ENCODE measurements around the gene EMILIN2. TPM values are rescaled to one million over a fixed set of nuclear protein-coding genes. Genes with fewer than 3 reads are reported as not detected.
A peak's percentile ranks its signal among the peaks of the same experiment; 100 is the strongest.
"Not testable (repeated sequence)": the region's sequence is repeated elsewhere in the genome, so short reads cannot be mapped to it uniquely, and the experiment has no call there.

Gene EMILIN2
- 23.4 TPM for total RNA-seq
- long read RNA-seq, full-length matches to known transcripts = 28 of 61 reads
- long read RNA-seq, partial matches to known transcripts = 16 of 61 reads
- long read RNA-seq, other reads (novel, unspliced or antisense) = 17 of 61 reads

DNA sequence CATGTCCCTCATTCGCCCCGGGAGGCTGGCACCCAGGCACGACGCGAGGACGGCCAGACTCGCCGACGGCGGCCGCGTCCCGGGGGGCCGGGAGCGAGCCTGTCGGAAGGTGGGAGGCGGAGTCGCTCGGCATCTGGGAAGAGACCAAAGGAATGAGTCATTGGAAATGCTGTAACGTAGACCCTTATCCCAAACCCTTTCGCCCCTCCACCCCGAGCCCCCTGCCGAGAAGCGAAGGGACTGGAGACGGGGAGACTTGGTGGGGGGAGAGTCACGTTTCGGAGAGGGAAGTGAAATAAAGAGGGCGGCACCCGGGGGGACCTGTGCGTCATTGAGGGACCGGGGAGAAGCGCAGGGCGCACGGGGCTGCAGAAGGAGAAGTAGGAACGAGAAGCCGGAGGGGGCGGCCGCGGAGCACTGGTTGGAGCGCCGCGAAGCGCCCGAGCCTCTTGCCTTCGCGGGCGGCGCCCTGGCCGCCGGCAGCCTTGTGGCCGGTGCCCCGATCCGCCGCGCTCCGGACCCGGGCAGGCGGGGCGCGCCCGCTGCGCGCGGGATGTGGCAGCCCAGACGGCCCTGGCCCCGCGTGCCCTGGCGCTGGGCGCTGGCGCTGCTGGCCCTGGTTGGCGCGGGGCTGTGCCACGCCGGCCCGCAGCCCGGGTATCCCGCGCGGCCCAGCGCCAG lies at the start of gene EMILIN2:
TSS of gene EMILIN2 (plus strand) at position 371 of the 681 bp plus-strand sequence. CDS start at position 554, 183 bp downstream.
- intact Hi-C loops (cut with micrococcal nuclease) = no loop called here
- DNase-seq (peak; percentile 83), ATAC-seq (peak; percentile 53)

DNA sequence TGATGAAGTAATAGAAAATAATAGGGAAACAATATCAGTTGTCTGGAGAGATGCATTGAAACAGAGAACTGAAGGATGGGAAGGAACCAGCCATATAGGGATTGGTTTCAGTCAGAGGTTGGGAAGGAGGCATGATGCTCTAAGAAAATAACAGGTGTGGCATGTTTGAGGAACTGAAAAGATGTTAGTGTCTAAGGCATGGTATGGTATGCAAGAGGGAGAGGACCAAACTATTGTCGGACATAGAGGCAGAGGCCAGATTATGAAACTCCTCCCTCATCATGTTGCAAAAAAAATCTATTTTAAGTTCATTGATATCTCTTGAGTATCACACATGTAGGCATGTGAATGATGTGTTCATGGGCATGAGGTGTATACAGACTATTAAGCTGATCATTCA lies 48.9 kb upstream of the EMILIN2 start:
- intact Hi-C loops (cut with micrococcal nuclease) = no loop called here
- DNase-seq = no peak

DNA sequence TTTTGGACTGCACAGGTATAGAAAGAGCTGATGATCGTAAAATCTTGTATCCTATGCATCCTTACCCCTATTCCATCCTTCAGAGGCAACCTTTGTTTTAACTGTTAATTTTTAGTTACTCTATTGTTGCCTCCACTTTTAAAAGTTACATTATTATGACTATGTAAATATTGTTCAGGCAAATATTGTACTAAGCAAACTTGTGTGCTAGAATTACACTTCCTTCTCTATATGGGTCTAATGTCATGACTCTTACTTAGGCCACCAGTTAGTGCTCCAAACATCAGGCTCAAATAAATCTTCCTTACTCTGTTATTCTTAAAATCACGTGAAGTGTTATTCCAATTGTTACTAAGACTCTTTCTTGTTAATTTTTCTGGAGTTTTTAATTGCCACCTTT lies 47.4 kb upstream of the EMILIN2 start:
- DNase-seq = no peak
- ATAC-seq = no peak
- intact Hi-C loops (cut with micrococcal nuclease) = no loop called here

More for the DNA sequence above, 48.9 kb upstream of the EMILIN2 start:
- no peak for ATAC-seq

DNA sequence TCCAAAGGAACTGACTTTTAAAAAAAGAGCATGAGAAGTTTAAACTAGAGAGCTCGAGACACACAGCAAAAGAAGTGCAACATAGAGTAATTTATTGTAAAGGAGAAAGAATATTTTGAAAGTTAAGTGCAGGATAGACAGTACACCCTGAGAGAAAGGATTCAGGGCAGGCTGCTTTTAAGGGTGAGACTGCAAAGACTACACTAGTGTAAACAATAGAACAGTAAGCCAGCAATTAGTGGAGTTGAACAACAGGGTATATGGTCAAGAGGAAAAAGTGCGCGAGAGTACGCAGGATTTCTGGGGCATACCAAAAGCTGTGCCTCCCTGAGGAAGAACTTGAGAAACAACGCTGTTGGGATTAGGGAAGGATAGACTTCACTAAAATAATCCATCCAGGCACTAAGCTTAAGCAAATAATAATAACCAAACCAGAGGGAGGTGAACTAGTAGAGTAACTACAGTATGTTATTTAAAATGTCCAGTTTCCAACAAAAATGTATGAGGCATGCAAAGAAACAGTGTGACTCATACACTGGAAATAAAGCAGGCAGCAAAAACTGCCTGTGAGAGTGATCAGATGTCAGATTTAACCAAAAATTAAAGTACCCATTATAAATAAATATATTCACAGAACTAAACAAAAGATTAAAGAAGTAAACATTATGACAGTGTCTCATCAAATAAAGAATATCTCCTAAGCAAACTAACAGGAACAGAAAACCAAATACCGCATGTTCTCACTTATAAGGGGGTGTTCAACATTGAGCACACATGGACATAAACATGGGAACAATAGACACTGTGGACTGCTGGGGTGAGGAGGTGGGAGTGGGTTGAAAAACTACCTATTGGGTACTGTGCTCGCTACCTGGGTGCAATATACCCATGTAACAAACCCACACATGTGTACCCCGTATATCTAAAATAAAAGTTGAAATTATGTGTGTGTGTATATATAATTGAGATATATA lies 40.5 kb upstream of the EMILIN2 start:
- ATAC-seq (no peak), DNase-seq (no peak)
- intact Hi-C loops (cut with micrococcal nuclease) = no loop called here

DNA sequence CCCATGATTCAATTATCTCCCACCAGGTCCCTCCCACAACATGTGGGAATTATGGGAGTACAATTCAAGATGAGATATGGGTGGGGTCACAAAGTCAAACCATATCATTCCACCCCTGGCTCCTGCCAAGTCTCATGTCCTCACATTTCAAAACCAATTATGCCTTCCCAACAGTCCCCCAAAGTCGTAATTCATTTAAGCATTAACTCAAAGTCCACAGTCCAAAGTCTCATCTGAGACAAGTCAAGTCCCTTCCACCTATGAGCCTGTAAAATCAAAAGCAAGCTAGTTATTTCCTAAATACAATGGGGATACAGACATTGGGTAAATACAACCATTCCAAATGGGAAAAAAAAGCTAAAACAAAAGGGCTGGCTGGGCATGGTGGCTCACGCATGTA lies 38.2 kb upstream of the EMILIN2 start:
- intact Hi-C loops (cut with micrococcal nuclease); DNase-seq; ATAC-seq: not testable (repeated sequence)

DNA sequence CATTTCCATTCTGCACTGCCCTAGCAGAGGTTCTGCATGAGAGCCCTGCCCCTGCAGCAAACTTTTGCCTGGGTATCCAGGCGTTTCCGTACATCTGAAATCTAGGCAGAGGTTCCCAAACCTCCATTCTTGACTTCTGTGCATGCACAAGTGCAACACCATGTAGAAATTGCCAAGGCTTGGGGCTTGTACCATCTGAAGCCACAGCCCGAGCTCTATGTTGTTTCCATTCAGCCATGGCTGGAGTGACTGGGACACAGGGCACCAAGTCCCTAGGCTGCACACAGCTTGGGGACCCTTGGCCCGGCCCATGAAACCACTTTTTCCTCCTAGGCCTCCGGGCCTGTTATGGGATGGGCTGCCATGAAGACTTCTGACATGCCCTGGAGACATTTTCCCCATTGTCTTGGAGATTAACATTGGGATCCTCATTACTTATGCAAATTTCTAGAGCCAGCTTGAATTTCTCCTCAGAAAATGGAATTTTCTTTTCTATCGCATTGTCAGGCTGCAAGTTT lies 37.1 kb upstream of the EMILIN2 start:
- ATAC-seq; intact Hi-C loops (cut with micrococcal nuclease); DNase-seq: not testable (repeated sequence)

DNA sequence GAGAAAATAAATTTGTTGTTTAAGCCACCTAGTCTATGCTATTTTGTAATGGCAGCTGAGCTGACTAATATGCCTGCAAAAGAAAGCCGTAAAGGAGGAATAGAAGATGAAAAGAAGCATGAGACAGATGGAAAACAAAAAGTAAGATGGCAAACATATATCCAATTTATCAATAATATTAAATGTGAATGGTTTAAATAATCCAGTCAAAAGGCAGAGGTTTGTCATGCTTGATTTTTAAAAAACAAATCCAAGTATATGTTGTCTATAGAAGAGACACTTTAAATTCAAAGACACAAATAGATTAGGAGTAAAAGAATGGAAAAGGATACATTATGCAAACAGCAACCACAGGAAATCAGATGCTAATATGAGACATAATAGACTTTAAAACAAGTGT lies 35.4 kb upstream of the EMILIN2 start:
- no peak for DNase-seq
- intact Hi-C loops (cut with micrococcal nuclease) = no loop called here
- no peak for ATAC-seq

DNA sequence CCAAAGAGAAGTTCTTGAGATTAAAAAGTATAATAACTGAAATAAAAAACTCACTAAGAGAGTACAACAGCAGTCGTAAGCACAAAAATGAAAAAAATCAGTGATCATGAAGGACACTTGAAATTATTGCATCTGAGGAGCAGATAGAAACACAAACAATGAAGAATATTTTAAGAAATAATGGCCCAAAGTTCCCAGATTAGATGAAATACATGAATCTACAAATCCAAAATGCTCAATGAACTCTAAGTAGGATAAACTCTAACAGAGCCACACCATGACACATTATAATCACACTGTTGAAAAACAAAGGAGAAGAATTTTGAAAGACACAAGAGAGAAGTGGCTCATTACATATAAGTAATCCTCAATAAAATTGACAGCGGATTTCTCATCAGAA lies 31.9 kb upstream of the EMILIN2 start:
- no peak for ATAC-seq
- DNase-seq = no peak
- intact Hi-C loops (cut with micrococcal nuclease) = no loop called here

DNA sequence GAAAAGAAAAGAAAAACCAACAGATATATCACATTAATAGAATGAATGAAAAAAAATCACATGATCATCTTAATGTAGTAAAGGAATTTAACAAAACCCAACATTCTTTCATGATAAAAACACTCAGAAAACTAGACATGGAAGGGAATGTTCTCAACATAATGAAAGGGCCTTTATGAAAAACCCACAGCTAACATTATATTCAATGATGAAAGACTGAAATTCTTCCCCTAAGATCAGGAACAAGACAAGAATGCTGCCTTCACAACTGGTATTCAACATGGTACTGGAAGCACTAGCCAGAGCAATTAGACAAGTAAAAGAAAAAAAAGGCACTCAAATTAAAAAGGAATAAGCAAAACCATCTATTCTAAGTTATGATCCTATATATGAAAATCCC lies 28.5 kb upstream of the EMILIN2 start:
- intact Hi-C loops (cut with micrococcal nuclease) = no loop called here
- no peak for DNase-seq

DNA sequence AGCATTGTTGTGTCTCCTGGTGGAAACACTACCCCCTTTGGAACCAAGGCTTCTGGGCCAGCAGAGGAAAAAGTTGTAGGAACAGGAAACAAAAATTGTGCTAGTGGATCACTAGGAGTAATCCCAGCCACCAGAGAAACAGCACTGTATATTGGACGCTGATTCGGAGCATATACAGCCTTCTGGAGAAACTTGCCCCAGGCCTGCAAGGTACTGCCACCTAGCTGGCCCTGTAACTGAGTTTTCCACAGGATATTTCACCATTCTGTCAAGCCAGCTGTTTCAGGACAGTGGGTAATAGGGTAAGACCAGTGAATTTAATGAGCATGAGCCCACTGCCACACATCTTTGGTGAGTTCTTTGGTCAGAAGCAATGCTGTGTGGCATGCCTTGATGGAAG lies 25.1 kb upstream of the EMILIN2 start:
- DNase-seq (no peak), ATAC-seq (no peak)
- intact Hi-C loops (cut with micrococcal nuclease) = no loop called here

More for the DNA sequence above, 28.5 kb upstream of the EMILIN2 start:
- ATAC-seq = no peak

DNA sequence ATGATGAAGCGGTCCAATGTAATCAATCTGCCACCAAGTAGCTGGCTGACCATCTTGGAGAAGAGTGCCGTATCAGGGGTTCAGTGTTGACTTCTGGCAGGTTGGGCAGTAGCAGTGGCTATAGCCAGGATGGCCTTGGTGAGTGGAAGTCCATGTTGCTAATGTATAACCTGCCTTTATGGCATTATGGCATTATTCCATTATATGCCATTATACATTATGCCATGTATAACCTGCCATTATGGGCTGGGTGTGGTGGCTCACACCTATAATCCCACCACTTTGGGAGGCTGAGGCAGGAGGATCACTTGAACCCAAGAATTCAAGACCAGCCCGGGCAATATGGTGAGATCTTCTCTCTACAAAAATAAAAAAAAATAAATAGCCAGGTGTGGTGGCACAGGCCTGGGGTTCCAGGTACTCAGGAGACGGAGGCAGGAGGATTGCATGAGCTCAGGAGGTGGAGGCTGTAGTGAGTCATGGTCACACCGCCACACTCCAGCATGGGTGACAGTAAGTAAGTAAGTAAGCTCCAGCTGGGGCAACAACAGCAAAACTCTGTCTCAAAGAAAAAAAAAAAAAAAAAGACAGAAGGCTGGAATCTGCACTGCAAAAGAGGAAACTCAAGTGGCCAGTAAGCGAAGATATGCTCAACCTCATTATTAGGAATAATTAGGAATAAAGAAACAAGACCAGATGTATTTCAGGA lies 24.4 kb upstream of the EMILIN2 start:
- intact Hi-C loops (cut with micrococcal nuclease) = no loop called here
- no peak for ATAC-seq

DNA sequence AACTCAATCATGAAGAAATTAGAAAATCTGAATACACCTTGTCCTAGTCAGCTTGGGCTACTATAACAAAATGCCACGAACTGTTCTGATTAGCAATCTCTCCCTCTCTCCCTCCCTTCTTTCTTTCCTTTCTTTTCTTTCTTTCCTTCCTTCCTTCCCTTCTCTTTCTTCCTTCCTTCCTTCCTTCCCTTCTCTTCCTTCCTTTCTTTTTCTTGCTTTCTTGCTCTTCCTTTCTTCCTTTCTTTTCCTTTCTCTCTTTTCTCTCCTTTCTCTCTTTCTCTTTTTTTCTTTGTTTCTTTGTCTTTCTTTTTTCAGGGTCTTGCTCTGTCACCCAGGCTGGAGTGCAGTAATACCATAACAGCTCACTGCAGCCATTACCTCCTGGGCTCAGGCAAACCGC lies 23.6 kb upstream of the EMILIN2 start:
- intact Hi-C loops (cut with micrococcal nuclease) = no loop called here
- DNase-seq (no peak), ATAC-seq (no peak)

More for the DNA sequence above, 24.4 kb upstream of the EMILIN2 start:
- DNase-seq = no peak

DNA sequence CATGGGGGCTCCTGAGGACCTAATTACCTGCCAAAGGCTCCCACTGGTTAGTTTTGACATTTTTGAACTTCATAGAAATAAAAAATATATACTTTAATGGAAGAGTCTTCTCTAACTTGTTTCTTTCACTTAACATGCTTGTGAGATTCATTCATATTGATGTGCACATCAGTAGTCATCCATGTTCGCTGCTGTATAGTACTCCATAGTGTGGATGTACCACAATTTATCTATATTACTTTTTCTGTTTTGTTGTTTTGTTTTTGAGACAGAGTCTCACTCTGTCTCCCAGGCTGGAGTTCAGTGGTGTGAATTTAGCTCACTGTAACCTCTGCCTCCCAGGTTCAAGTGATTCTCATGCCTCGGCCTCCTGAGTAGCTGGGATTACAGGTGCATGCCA lies 22.8 kb upstream of the EMILIN2 start:
- intact Hi-C loops (cut with micrococcal nuclease) = no loop called here
- ATAC-seq = no peak
- DNase-seq = no peak

DNA sequence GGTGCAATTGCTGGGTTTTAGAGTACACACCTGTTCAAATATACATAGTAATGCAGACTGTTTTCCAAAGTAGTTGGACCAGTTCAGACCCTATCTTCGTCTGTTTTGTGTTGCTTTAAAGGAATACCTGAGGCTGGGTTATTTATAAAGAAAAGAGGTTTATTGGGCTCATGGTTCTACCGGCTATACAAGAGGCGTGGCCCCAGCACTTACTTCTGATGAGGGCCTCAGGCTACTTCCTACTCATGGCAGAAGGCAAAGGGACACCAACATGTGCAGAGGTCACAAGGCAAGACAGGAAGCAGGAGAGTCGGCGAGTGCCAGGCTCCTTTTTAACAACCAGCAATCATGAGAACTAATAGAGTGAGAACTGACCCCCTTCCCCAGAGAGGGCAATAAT lies 21.9 kb upstream of the EMILIN2 start:
- no peak for ATAC-seq
- intact Hi-C loops (cut with micrococcal nuclease) = no loop called here
- DNase-seq = no peak

DNA sequence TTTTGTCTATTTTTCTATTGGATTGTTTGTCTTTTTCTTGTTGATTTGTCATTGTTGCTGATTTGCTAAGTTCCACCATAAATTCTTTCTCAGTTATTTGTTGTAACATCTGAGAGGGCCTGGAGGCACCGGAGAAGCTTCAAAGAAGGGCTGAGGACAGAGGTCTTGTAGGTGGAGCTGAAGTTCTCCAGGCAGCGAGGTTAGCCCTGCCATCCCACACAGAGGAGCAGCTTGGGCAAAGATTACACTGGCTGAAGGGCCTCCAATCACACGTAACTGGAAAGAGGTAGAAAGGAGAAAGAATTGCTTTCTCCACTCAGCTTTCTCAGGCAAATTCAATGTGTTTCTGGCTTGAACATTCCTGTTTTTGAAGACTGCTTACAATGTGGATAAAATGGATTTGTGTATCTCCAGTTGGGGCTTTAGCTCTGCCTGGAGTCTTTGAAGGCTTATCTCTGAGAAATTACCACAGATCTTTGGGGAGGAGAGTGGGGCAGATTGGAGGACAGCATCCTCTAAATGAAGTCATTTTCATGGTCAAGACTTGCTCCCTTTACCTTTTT lies 21.1 kb upstream of the EMILIN2 start:
- no peak for DNase-seq
- no peak for ATAC-seq
- intact Hi-C loops (cut with micrococcal nuclease) = no loop called here

DNA sequence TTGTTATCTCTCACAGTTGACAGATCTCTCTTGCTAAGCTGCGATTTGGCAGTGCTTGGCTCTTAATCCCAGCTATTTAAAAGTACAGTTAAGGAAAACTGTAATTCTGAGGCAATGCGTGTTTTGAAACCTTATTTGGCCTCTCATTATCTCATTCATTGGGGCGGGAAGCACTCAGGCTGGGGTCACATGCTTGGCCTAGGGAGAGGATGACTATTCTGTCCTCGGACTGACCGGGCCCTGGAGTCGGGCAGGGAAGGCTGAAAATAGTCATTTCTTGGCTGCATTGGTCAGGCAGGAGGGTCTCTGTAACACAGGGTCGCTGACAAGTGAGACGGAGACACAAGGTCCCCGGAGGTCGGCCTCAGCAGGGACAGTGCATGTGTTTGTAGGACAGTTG lies 20.2 kb upstream of the EMILIN2 start:
- intact Hi-C loops (cut with micrococcal nuclease) = no loop called here
- peak; percentile 84 for ATAC-seq
- DNase-seq = peak; percentile 41

DNA sequence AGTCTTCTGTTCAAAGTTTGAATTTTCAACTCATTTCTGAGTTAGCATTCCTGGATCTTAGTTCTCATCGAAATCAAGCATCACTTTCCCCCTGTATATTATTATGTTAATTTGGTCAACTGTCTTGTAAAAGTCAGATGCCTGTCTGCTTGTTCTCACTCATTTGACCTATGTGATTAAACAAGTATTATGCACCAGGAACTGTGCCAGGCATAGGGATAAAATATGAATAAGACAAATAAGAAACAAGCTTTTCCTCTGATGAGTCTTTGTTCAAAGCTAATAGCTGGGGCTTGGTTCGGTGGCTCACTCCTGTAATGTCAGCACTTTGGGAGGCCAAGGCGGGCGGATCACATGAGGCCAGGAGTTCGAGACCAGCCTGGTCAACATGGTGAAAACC lies 19.7 kb upstream of the EMILIN2 start:
- intact Hi-C loops (cut with micrococcal nuclease) = no loop called here
- ATAC-seq (no peak), DNase-seq (no peak)

DNA sequence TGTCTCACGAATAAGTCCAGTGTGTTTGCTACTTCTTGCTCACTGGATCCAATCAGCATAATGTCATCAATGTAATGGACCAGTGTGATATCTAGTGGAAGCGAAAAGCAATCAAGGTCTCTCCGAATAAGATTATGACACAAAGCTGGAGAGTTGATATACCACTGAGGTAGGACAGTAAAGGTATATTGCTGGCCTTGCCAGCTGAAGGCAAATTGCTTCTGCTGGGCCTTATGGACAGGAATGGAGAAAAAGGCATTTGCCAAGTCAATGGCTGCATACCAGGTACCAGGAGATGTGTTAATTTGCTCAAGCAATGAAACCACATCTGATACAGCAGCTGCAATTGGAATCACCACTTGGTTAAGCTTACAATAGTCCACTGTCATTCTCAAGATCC lies 10.7 kb upstream of the EMILIN2 start:
- ATAC-seq; DNase-seq; intact Hi-C loops (cut with micrococcal nuclease): not testable (repeated sequence)

DNA sequence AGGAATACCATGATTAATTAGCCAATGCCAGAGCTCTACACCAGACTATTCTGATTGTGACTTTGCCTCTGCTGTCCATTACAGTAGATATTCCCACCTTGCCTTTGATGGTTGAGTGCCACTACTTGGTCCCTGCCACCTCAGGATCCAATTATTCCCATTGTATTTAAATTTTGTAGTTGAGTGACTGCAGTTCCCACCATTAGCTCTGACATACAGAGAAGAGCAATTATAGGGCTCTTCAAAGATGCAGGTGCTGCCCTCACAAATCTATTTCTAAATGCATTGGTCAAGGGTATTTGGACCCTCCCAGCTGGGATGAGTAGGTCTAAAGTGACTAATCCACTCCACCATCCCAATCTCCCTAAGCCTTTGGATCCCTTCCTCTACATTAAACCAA lies 9.5 kb upstream of the EMILIN2 start:
- intact Hi-C loops (cut with micrococcal nuclease); DNase-seq; ATAC-seq: not testable (repeated sequence)

Data from left ventricle myocardium superior (tissue), 1 donor.